PC-9 (cell line): Measurements from ENCODE around the gene SLC2A4RG.

Source experiments
- EZH2 ChIP-seq: fragments of 200-600 bp; sonication (generic); IDR thresholded peaks from 2 replicates; pipeline ENCODE4 v1.8.0; 2017; ENCODE audit warnings: antibody characterized with exemption, low read depth
- TF ChIP-seq, protein P1 (sequence below): fragments of 200-600 bp; sonication (generic); conservative IDR thresholded peaks from 2 replicates; pipeline ENCODE4 v1.6.1; 2017; ENCODE audit warnings: mixed run types, antibody characterized with exemption, mild to moderate bottlenecking, moderate library complexity

DNA sequence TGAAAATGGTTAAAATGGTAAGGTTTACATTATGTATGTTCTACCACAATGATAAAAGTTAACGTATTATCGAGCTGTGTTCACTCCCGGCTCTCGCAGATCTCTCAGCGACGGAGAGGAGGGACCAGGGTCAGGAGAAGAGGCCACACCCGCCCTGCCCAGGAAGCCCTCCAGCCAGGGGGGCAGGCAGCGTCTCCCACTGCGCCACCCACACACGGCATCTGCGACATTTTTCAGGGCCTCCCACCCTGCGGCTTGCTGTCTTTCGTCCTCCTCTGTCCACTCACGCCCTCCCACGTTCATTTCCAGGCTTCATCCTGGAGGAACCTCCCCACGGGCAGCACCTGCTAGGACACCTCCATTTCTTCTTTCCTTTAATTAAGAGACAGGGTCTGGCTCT lies 48.2 kb downstream of the SLC2A4RG start:
- TF ChIP-seq, protein P1, sequence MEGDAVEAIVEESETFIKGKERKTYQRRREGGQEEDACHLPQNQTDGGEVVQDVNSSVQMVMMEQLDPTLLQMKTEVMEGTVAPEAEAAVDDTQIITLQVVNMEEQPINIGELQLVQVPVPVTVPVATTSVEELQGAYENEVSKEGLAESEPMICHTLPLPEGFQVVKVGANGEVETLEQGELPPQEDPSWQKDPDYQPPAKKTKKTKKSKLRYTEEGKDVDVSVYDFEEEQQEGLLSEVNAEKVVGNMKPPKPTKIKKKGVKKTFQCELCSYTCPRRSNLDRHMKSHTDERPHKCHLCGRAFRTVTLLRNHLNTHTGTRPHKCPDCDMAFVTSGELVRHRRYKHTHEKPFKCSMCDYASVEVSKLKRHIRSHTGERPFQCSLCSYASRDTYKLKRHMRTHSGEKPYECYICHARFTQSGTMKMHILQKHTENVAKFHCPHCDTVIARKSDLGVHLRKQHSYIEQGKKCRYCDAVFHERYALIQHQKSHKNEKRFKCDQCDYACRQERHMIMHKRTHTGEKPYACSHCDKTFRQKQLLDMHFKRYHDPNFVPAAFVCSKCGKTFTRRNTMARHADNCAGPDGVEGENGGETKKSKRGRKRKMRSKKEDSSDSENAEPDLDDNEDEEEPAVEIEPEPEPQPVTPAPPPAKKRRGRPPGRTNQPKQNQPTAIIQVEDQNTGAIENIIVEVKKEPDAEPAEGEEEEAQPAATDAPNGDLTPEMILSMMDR: no peak
- no peak for TF ChIP-seq EZH2
